BJ (cell line): ENCODE results near the gene AGBL5. TPM values are rescaled to one million over a fixed set of nuclear protein-coding genes. Genes with fewer than 3 reads are reported as not detected.

Experiments
- CTCF ChIA-PET: fragments of 350-600 bp; formaldehyde crosslinking; extraction: SDS; loops from one replicate; lab custom pipeline; 2021; ENCODE audit warnings: antibody characterized with exemption, inconsistent platforms; lab: Yijun Ruan, JAX
- POLR2A ChIA-PET: fragments of 300-600 bp; sonication (Branson Sonifier 250); formaldehyde crosslinking; extraction: SDS; loops from one replicate; lab custom pipeline; 2021; ENCODE audit warnings: antibody characterized with exemption; lab: Charles Lee
- DNase-seq: peaks from one replicate; pipeline ENCODE4 v3.0.0-alpha.2; 2011; ENCODE audit warnings: low read depth
- H3K27me3 ChIP-seq: 2 replicates; pipeline ENCODE4 v1.6.0; 2011; ENCODE audit warnings: low read length; ENCODE audit not compliant: control insufficient read depth, insufficient read depth
- H3K36me3 ChIP-seq: 2 replicates; pipeline ENCODE4 v1.5.1; 2011; ENCODE audit warnings: low read length; ENCODE audit not compliant: control insufficient read depth, insufficient read depth
- H3K4me3 ChIP-seq: 2 replicates; pipeline ENCODE4 v1.5.1; 2011; ENCODE audit warnings: low read depth, mild to moderate bottlenecking, control low read depth, low read length
- polyA plus RNA-seq: library from polyadenylated mRNA; depleted of rRNA; stranded (reverse); fragments of >200 nt; gene quantifications from 2 replicates; pipeline ENCODE4 v1.2.3, GENCODE V29; 2011
- TF ChIP-seq, protein P1 (sequence below): IDR thresholded peaks from 2 replicates; pipeline ENCODE4 v1.5.1; 2011; ENCODE audit warnings: low read depth, mild to moderate bottlenecking, control low read depth, inconsistent platforms, low read length, moderate library complexity; ENCODE audit not compliant: insufficient read depth

AGBL5 gene
- polyA plus RNA-seq, 1 experiment = 32.7 TPM

DNA sequence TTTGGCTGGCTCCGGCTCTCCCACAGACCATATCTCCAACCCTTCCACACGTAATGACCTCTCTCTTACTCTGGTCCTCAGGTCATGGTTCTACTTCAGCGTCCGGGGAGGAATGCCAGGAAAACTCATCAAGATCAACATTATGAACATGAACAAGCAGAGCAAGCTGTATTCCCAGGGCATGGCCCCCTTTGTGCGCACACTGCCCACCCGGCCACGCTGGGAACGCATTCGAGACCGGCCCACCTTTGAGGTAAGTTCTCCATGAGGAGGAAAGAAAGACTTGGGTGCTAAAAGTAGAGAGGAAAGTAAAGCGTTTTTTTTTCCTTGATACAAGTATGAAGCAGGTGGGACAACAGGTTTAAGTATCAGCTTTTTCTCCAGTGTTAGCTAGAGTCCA is 1.9 kb downstream of the AGBL5 start:
- TF ChIP-seq, protein P1, sequence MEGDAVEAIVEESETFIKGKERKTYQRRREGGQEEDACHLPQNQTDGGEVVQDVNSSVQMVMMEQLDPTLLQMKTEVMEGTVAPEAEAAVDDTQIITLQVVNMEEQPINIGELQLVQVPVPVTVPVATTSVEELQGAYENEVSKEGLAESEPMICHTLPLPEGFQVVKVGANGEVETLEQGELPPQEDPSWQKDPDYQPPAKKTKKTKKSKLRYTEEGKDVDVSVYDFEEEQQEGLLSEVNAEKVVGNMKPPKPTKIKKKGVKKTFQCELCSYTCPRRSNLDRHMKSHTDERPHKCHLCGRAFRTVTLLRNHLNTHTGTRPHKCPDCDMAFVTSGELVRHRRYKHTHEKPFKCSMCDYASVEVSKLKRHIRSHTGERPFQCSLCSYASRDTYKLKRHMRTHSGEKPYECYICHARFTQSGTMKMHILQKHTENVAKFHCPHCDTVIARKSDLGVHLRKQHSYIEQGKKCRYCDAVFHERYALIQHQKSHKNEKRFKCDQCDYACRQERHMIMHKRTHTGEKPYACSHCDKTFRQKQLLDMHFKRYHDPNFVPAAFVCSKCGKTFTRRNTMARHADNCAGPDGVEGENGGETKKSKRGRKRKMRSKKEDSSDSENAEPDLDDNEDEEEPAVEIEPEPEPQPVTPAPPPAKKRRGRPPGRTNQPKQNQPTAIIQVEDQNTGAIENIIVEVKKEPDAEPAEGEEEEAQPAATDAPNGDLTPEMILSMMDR = no peak

DNA sequence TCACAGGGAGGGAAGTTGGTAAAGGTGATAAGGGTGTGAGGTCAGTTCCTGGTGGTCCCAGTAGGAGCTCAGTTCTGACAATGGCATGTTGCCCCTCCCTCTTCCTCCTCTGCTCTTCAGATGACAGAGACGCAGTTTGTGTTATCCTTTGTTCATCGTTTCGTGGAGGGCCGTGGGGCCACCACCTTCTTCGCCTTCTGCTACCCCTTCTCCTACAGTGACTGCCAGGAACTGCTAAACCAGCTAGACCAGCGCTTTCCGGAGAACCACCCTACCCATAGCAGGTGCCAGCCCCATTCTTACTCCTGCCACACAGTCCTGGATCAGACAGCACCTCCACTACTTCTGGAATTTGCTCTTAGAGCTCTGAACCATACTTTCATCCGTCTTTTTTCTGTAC is 2.3 kb downstream of the AGBL5 start:
- CTCF ChIA-PET = interaction anchor here (1.1 kb wide), 1 partner anchor 10 kb away, joined by 3 read pairs; no protein-coding TSS in a partner anchor

More for the DNA sequence above, 1.9 kb downstream of the AGBL5 start:
- no peaks in the 10 kb centered on the region for H3K27me3 ChIP-seq
- DNase-seq = no peak
- POLR2A ChIA-PET = no interaction called here
- H3K36me3 ChIP-seq = peaks cover 14% of the 10 kb centered on the region
- H3K4me3 ChIP-seq = no peak overlapping the region
- CTCF ChIA-PET = interaction anchor here (0.7 kb wide), 1 partner anchor 24 kb away, joined by 3 read pairs; no protein-coding TSS in a partner anchor

DNA sequence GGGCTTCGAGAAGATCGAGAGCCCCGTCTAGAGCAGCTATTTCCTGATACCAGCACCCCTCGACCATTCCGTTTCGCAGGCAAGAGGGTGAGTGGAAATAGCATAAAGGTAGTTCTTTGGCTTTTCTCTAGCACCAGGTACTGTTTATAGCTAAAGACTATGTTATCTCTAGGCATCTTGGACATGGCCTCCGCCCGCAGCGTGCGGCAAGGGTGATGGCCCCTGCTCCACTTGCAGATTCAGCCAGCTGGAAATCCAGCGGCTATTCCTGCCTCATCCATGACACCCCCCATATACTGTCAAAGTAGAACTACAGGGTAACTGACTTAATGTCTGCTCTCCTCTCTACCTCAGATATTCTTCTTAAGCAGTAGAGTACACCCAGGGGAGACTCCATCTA is 3.3 kb downstream of the AGBL5 start:
- CTCF ChIA-PET = interaction anchor here (0.6 to 1.3 kb wide), 4 partner anchors 9 to 209 kb away, joined by 3 to 4 read pairs (median 3); partner anchors contain the start of gene EMILIN1
- Histone ChIP-seq H3K4me3 (no peak overlapping the region), H3K27me3 (no peaks in the 10 kb centered on the region), H3K36me3 (peaks cover 17% of the 10 kb centered on the region)
- DNase-seq = no peak
- TF ChIP-seq, protein P1 = no peak
- POLR2A ChIA-PET = no interaction called here

More for the DNA sequence above, 2.3 kb downstream of the AGBL5 start:
- Histone ChIP-seq H3K4me3 (no peak overlapping the region), H3K36me3 (peaks cover 15% of the 10 kb centered on the region), H3K27me3 (no peaks in the 10 kb centered on the region)
- no peak for DNase-seq
- POLR2A ChIA-PET = interaction anchor here (0.9 kb wide), 1 partner anchor 11 kb away, joined by 4 read pairs; no protein-coding TSS in a partner anchor
- TF ChIP-seq, protein P1 = no peak

DNA sequence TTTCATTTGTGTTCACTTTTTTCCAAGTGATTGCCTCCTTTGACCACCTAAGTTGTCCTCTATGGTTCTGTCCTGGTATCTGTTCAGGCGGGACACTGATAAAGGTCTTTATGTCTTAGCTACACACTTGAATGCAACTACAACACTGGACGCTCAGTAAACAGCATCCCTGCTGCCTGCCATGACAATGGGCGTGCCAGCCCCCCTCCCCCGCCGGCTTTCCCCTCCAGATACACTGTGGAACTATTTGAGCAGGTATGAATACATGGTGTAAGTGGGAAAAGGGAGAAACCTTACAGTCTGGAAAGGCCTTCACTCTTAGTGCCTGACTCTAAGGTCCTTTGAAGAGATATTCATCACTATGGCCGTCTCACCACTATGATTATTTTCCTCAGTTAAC is 5.7 kb downstream of the AGBL5 start:
- Histone ChIP-seq H3K4me3 (no peak overlapping the region), H3K36me3 (peaks cover 17% of the 10 kb centered on the region), H3K27me3 (no peaks in the 10 kb centered on the region)
- no peak for DNase-seq
- POLR2A ChIA-PET = interaction anchor here (0.6 kb wide), 1 partner anchor 151 kb away, joined by 4 read pairs; no protein-coding TSS in a partner anchor
- TF ChIP-seq, protein P1 = no peak
- CTCF ChIA-PET = interaction anchor here (1.0 kb wide), 1 partner anchor 28 kb away, joined by 3 read pairs; no protein-coding TSS in a partner anchor

DNA sequence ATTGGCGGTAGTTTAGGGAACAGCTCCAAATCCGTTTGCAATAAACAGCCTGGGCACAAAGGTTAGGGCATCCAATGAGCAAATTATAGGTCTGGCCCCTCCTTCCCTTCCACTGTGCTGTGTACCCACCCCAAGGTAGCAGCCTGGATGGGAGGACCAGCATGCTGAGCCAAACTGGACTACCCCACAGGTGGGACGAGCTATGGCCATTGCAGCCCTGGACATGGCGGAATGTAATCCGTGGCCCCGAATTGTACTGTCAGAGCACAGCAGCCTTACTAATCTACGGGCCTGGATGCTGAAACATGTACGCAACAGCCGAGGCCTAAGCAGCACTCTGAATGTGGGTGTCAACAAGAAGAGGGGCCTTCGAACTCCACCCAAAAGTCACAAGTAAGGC is 6.7 kb downstream of the AGBL5 start:
- Histone ChIP-seq H3K27me3 (no peaks in the 10 kb centered on the region), H3K4me3 (no peak overlapping the region), H3K36me3 (peaks cover 17% of the 10 kb centered on the region)
- no peak for DNase-seq
- POLR2A ChIA-PET = no interaction called here
- TF ChIP-seq, protein P1 = no peak
- CTCF ChIA-PET = interaction anchor here (1.2 to 2.6 kb wide), 2 partner anchors 9 to 23 kb away, joined by 5 to 11 read pairs; no protein-coding TSS in a partner anchor
